Measurements from ENCODE around the gene TEAD1. TPM values are rescaled to one million over a fixed set of nuclear protein-coding genes. Genes with fewer than 3 reads are reported as not detected.

Gene TEAD1
- polyA plus RNA-seq, 2 donors = 10.4 to 11.2 TPM

DNA sequence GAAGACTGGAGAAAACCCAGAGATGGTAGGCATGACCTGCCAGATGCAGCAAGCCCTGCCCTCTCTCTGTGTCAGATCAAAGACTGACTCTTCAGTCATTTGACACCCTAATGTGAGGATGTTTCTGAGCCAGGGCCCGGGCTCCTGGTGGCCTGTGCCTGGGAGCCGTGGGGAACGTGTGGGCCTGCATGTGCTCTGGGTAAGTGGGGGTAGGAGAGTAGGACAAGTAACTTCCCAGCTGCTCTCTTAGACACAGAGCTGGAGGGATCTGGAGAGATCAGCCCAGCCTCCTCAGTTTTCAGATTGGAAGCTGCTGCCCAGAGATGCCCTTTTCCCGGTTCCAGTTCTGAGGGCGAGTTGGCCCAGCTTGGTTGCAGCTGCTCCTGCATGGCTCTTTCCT lies 110.8 kb downstream of the TEAD1 start:
- no peak overlapping the region for H3K4me3 ChIP-seq (ENCODE audit: low read depth in 1 of 2, low read length in 2 of 2)
- no peak overlapping the region for H3K27ac ChIP-seq (ENCODE audit: low read depth in 2 of 2, low read length in 1 of 2)
- no peaks in the 10 kb centered on the region for H3K9me3 ChIP-seq (ENCODE audit: control insufficient read depth in 2 of 2, insufficient read depth in 1 of 2, low read depth in 1 of 2, low read length in 1 of 2)
- H3K27me3 ChIP-seq (ENCODE audit: control insufficient read depth in 1 of 2, insufficient read depth in 2 of 2, low read length in 2 of 2) = no peaks in the 10 kb centered on the region
- peaks cover 2 to 7% of the 10 kb centered on the region in 2 donors for H3K4me1 ChIP-seq (ENCODE audit: control insufficient read depth in 2 of 2, insufficient read depth in 2 of 2, low read length in 1 of 2)
- peaks cover 3 to 4% of the 10 kb centered on the region in 2 donors for H3K36me3 ChIP-seq (ENCODE audit: control insufficient read depth in 2 of 2, insufficient read depth in 2 of 2, low read length in 1 of 2)
- 63 to 82% methylated on average over 5 of the region's 5 CpGs for WGBS, 2 donors

DNA sequence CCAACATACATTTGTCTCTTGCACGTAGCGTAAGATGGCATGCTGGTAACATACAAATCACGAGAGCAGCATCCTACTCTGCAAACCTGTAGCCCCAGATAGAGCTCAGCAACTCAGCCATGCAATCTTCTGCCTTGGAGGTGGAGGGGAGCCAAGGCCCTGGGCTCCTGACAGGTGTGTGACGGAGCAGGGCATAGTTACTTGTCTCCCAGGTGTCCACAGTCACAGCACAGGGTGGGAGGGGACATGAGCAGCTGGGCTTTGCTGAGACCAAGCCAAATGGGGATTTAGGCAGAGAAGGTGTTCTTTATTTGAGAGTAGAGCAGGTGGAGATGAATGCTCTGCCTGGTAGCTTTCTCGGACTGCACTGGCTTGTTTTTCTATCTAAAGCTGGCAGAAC lies 111.7 kb downstream of the TEAD1 start:
- H3K9me3 ChIP-seq (ENCODE audit: control insufficient read depth in 2 of 2, insufficient read depth in 1 of 2, low read depth in 1 of 2, low read length in 1 of 2) = no peaks in the 10 kb centered on the region
- peaks cover 2 to 7% of the 10 kb centered on the region in 2 donors for H3K4me1 ChIP-seq (ENCODE audit: control insufficient read depth in 2 of 2, insufficient read depth in 2 of 2, low read length in 1 of 2)
- 62 to 64% methylated on average over 5 of the region's 5 CpGs for WGBS, 2 donors
- no peak overlapping the region for H3K4me3 ChIP-seq (ENCODE audit: low read depth in 1 of 2, low read length in 2 of 2)
- no peak overlapping the region for H3K27ac ChIP-seq (ENCODE audit: low read depth in 2 of 2, low read length in 1 of 2)
- peaks cover 3 to 4% of the 10 kb centered on the region in 2 donors for H3K36me3 ChIP-seq (ENCODE audit: control insufficient read depth in 2 of 2, insufficient read depth in 2 of 2, low read length in 1 of 2)
- no peaks in the 10 kb centered on the region for H3K27me3 ChIP-seq (ENCODE audit: control insufficient read depth in 1 of 2, insufficient read depth in 2 of 2, low read length in 2 of 2)

DNA sequence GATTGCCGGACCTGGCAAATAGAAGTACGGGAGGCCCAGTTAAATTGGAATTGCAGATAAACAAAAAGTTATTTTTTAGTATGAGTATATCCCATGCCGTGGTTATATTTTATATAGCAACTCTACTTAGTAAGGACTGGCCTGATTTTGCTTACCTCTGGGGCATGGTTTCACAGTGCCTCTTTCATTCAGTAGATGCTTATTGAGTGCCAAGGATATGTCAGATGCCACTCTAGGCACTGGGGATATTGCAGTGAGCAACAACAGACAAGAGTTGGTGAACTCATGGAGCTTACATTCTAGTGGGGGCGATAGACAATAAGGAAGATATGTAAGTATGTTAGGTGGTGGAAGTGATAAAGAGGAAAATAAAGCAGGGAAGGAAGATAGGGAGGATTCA lies 112.2 kb downstream of the TEAD1 start:
- no peak overlapping the region for H3K4me3 ChIP-seq (ENCODE audit: low read depth in 1 of 2, low read length in 2 of 2)
- H3K27me3 ChIP-seq (ENCODE audit: control insufficient read depth in 1 of 2, insufficient read depth in 2 of 2, low read length in 2 of 2) = no peaks in the 10 kb centered on the region
- no peaks in the 10 kb centered on the region for H3K9me3 ChIP-seq (ENCODE audit: control insufficient read depth in 2 of 2, insufficient read depth in 1 of 2, low read depth in 1 of 2, low read length in 1 of 2)
- WGBS, 2 donors = 82 to 91% methylated on average over 4 of the region's 4 CpGs
- peaks cover 2 to 7% of the 10 kb centered on the region in 2 donors for H3K4me1 ChIP-seq (ENCODE audit: control insufficient read depth in 2 of 2, insufficient read depth in 2 of 2, low read length in 1 of 2)
- H3K36me3 ChIP-seq (ENCODE audit: control insufficient read depth in 2 of 2, insufficient read depth in 2 of 2, low read length in 1 of 2) = peaks cover 3 to 4% of the 10 kb centered on the region in 2 donors
- no peak overlapping the region for H3K27ac ChIP-seq (ENCODE audit: low read depth in 2 of 2, low read length in 1 of 2)

DNA sequence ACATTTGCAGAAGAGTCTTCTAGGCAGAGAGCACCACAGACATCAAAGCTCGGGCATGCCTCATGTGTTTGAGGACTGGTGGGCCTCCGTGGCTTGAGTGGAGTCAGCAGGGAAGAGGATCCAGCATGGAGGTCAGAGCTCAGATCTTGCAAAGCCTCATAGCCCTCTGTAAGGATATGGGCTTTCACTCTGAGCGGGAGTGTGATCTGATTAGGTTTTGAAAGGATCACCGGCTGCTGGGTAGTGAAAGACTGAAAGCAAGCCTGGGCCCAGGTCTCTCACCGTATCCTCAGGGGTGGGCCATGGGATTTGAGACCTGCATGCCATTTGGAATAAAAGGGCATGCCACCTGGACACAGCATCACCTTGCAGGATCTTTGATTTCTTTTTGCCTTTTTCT lies 112.7 kb downstream of the TEAD1 start:
- H3K9me3 ChIP-seq (ENCODE audit: control insufficient read depth in 2 of 2, insufficient read depth in 1 of 2, low read depth in 1 of 2, low read length in 1 of 2) = no peaks in the 10 kb centered on the region

DNA sequence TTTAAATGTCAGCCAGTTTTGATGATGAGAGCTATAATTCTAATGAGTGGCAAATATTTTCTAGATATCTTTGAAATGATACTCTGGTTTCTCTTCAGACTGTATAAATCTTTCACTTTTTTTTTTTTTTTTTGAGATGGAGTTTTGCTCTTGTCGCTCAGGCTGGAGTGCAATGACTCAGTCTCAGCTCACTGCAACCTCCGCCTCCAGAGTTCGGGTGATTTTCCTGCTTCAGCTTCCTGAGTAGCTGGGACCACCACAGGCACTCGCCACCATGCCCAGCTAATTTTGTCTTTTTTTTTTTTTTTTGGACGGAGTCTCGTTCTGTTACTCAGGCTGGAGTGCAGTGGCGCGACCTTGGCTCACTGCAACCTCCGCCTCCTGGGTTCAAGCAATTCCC lies 113.6 kb downstream of the TEAD1 start:
- peaks cover 3 to 4% of the 10 kb centered on the region in 2 donors for H3K36me3 ChIP-seq (ENCODE audit: control insufficient read depth in 2 of 2, insufficient read depth in 2 of 2, low read length in 1 of 2)
- no peak overlapping the region for H3K27ac ChIP-seq (ENCODE audit: low read depth in 2 of 2, low read length in 1 of 2)
- H3K4me1 ChIP-seq (ENCODE audit: control insufficient read depth in 2 of 2, insufficient read depth in 2 of 2, low read length in 1 of 2) = peaks cover 2 to 9% of the 10 kb centered on the region in 2 donors
- no peaks in the 10 kb centered on the region for H3K9me3 ChIP-seq (ENCODE audit: control insufficient read depth in 2 of 2, insufficient read depth in 1 of 2, low read depth in 1 of 2, low read length in 1 of 2)
- 71 to 81% methylated on average over 5 to 9 of the region's 9 CpGs for WGBS, 2 donors
- H3K27me3 ChIP-seq (ENCODE audit: control insufficient read depth in 1 of 2, insufficient read depth in 2 of 2, low read length in 2 of 2) = no peaks in the 10 kb centered on the region
- no peak overlapping the region for H3K4me3 ChIP-seq (ENCODE audit: low read depth in 1 of 2, low read length in 2 of 2)

More for the DNA sequence above, 112.7 kb downstream of the TEAD1 start:
- Histone ChIP-seq H3K27ac (ENCODE audit: low read depth in 2 of 2, low read length in 1 of 2) (no peak overlapping the region), H3K36me3 (ENCODE audit: control insufficient read depth in 2 of 2, insufficient read depth in 2 of 2, low read length in 1 of 2) (peaks cover 3 to 4% of the 10 kb centered on the region in 2 donors), H3K4me3 (ENCODE audit: low read depth in 1 of 2, low read length in 2 of 2) (no peak overlapping the region), H3K4me1 (ENCODE audit: control insufficient read depth in 2 of 2, insufficient read depth in 2 of 2, low read length in 1 of 2) (peaks cover 2 to 8% of the 10 kb centered on the region in 2 donors), H3K27me3 (ENCODE audit: control insufficient read depth in 1 of 2, insufficient read depth in 2 of 2, low read length in 2 of 2) (no peaks in the 10 kb centered on the region)
- 90 to 96% methylated on average over 5 of the region's 5 CpGs for WGBS, 2 donors

DNA sequence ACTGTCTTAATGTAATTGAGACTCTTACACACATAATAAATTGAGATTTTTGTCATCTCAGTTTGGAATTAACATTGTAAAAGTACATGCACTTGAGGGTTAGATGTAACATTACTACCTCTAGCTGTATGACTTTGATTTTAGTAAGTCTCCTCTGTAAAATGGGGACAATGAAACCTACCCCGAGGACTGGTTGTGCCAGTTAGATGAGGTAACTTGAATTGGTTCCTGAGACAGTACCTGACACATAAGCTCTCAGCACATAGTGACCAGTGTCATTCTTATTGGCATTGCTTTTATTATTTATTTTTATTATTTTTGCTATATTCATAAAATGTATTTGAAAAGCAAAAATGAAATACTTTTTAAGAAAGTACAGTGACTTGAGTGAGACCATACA lies 114.8 kb downstream of the TEAD1 start:
- Histone ChIP-seq H3K4me1 (ENCODE audit: control insufficient read depth in 2 of 2, insufficient read depth in 2 of 2, low read length in 1 of 2) (peaks cover 0 to 9% of the 10 kb centered on the region in 2 donors), H3K4me3 (ENCODE audit: low read depth in 1 of 2, low read length in 2 of 2) (no peak overlapping the region), H3K27me3 (ENCODE audit: control insufficient read depth in 1 of 2, insufficient read depth in 2 of 2, low read length in 2 of 2) (no peaks in the 10 kb centered on the region), H3K27ac (ENCODE audit: low read depth in 2 of 2, low read length in 1 of 2) (no peak overlapping the region), H3K9me3 (ENCODE audit: control insufficient read depth in 2 of 2, insufficient read depth in 1 of 2, low read depth in 1 of 2, low read length in 1 of 2) (no peaks in the 10 kb centered on the region), H3K36me3 (ENCODE audit: control insufficient read depth in 2 of 2, insufficient read depth in 2 of 2, low read length in 1 of 2) (peaks cover 3 to 4% of the 10 kb centered on the region in 2 donors)
- WGBS, 2 donors = 42 to 66% methylated on average over 1 of the region's 1 CpG

DNA sequence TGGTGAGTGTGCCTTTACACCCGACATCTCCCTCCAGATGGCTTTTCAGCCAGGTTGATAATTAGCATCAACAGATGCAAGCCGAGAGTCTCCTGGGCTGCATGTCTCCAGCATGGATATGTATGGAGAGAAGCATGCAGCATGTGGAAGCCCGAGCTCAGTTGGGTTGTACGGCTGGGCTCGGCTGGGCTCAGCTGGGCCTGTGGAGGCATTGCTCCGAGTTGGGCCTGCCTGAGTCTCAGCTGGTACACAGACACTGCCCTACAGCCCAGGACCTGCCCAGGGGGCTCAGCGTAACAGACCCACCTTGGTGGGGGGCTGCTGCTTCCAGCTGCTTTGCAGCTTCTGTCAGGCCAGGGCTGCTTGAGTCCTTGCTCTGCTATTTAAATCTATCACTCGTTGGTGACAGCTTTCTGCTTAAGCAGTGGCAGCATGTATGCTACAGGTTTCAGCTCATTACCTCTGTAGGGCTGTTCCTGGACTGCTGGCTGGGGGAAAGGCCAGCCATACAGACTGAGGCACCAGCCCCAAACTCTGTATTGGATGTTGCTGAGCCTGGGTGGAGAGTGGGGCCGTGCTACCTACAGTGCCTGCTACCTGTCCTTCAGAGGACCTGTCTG lies 115.5 kb downstream of the TEAD1 start:
- H3K9me3 ChIP-seq (ENCODE audit: control insufficient read depth in 2 of 2, insufficient read depth in 1 of 2, low read depth in 1 of 2, low read length in 1 of 2) = no peaks in the 10 kb centered on the region
- H3K36me3 ChIP-seq (ENCODE audit: control insufficient read depth in 2 of 2, insufficient read depth in 2 of 2, low read length in 1 of 2) = peaks cover 3 to 7% of the 10 kb centered on the region in 2 donors
- peaks cover 0 to 9% of the 10 kb centered on the region in 2 donors for H3K4me1 ChIP-seq (ENCODE audit: control insufficient read depth in 2 of 2, insufficient read depth in 2 of 2, low read length in 1 of 2)
- 80 to 83% methylated on average over 9 of the region's 9 CpGs for WGBS, 2 donors
- no peak overlapping the region for H3K4me3 ChIP-seq (ENCODE audit: low read depth in 1 of 2, low read length in 2 of 2)
- H3K27ac ChIP-seq (ENCODE audit: low read depth in 2 of 2, low read length in 1 of 2) = peak overlapping the region in 1 of 2 donors; percentile 2
- H3K27me3 ChIP-seq (ENCODE audit: control insufficient read depth in 1 of 2, insufficient read depth in 2 of 2, low read length in 2 of 2) = no peaks in the 10 kb centered on the region

DNA sequence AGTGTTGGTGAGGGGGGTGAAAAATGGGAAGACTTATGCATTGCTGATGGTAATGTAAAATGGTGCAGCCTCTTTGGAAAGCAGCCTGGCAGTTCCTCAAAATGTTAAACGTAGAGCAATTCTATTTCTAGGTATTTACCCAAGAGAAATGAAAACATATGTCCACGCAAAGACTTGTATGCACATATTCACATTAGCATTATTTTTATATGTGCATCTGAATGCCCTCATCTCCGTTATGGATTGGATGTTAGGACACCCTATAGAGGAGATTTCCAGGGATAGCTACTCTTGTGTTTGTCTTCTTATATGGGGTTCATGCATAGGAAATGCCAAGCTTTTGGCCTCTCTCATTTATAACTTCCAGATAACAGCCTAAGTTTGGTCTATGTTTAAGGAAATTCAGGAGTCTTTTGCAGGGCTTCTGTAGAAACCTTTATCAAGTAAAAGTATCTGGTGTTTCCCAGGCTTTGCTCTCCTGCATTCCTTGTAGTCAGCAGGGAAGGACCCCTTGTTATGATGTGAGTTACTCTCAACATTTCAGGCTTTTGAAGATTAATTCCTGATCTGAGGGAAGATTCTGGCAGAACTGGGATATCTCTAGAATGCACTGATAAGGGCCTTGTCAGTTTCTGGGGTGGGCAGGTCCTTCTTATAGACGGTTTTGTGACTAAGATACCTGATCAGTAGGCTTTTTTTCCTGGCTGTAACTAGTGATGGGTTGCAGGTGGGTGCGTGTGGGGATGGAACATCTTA lies 116.8 kb downstream of the TEAD1 start:
- Histone ChIP-seq H3K4me3 (ENCODE audit: low read depth in 1 of 2, low read length in 2 of 2) (no peak overlapping the region), H3K36me3 (ENCODE audit: control insufficient read depth in 2 of 2, insufficient read depth in 2 of 2, low read length in 1 of 2) (peaks cover 3 to 8% of the 10 kb centered on the region in 2 donors)
- 74 to 75% methylated on average over 5 of the region's 5 CpGs for WGBS, 2 donors

DNA sequence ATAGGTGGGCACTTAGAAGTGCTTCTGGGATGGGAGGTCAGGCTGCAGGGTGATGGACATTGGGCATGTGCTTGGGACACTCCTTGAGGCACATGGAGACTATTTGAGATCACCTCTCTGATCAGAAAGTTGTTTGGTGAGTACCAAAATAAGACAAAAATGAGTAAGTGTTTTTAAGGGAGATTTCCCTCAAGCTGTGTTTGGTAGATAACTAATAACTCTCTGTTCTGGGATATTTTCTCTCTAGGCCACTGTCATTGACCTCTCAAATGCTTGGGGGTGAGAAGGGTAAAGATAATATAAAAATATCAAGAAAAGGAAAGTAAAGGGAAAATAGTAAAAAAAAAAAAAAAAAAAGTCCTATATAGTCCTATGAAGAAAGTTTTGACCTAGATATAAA lies 117.8 kb downstream of the TEAD1 start:
- Histone ChIP-seq H3K4me1 (ENCODE audit: control insufficient read depth in 2 of 2, insufficient read depth in 2 of 2, low read length in 1 of 2) (peaks cover 0 to 9% of the 10 kb centered on the region in 2 donors), H3K27ac (ENCODE audit: low read depth in 2 of 2, low read length in 1 of 2) (no peak overlapping the region), H3K27me3 (ENCODE audit: control insufficient read depth in 1 of 2, insufficient read depth in 2 of 2, low read length in 2 of 2) (no peaks in the 10 kb centered on the region), H3K36me3 (ENCODE audit: control insufficient read depth in 2 of 2, insufficient read depth in 2 of 2, low read length in 1 of 2) (peaks cover 3 to 8% of the 10 kb centered on the region in 2 donors), H3K9me3 (ENCODE audit: control insufficient read depth in 2 of 2, insufficient read depth in 1 of 2, low read depth in 1 of 2, low read length in 1 of 2) (no peaks in the 10 kb centered on the region), H3K4me3 (ENCODE audit: low read depth in 1 of 2, low read length in 2 of 2) (no peak overlapping the region)

More for the DNA sequence above, 116.8 kb downstream of the TEAD1 start:
- Histone ChIP-seq H3K9me3 (ENCODE audit: control insufficient read depth in 2 of 2, insufficient read depth in 1 of 2, low read depth in 1 of 2, low read length in 1 of 2) (no peaks in the 10 kb centered on the region), H3K27ac (ENCODE audit: low read depth in 2 of 2, low read length in 1 of 2) (no peak overlapping the region), H3K27me3 (ENCODE audit: control insufficient read depth in 1 of 2, insufficient read depth in 2 of 2, low read length in 2 of 2) (no peaks in the 10 kb centered on the region), H3K4me1 (ENCODE audit: control insufficient read depth in 2 of 2, insufficient read depth in 2 of 2, low read length in 1 of 2) (peaks cover 0 to 9% of the 10 kb centered on the region in 2 donors)

Measured in esophagus (tissue), 2 donors.